ENCODE results near the gene CEP350.

Gene CEP350

DNA sequence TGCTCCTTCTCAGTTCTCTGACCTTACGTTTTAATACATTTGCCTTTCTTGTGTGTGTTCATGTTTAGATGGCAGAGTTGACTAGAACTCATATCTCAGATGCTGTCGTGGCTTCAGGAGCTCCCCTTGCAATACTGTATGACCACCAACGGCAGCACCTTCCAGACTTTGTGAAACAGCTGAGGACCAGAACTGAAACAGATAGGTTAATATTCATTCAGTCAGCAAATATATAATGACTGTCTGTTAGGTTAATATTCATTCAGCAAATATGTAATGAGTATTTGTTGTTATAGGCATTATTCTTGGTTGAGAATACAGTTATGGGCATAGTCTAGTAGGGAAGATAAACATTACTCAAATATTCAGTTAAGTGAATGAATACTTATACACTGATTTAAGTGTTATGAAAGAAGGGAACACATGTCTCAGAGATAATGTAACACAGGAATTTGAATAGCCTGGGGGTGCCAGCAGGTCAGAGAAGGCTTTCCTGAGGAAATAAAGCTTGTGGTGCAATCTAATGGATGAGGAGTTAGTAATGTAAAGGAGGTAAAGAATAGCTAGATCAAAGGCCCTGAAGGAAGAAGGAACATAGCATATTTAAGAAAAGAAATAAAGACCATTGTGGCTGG lies 88.5 kb downstream of the CEP350 start:
- TF ChIP-seq CTCF (IDR thresholded peaks at IDR 0.05; ENCODE audit: low read depth, low read length) = no peak
- no peak overlapping the region for H3K4me3 ChIP-seq (ENCODE audit: low read depth, low read length)

DNA sequence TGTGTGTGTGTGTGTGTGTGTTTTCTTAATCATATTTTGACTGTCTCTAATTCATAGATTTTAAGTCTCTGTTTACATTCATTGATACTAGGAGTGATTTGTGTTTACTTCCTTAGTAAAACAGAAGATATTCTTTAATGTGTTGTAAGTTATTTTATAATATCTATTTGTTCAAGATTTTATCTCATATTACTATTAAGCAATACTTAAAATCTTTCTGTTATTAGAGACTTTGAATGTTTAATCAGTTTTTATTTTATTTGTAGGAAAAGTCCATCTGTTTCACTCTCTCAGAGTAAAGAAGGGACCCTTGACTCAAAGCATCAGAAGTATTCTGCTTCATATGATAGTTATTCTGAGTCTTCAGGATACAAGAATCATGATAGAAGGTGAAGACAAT lies 89.2 kb downstream of the CEP350 start:
- H3K4me3 ChIP-seq (ENCODE audit: low read depth, low read length) = no peak overlapping the region

GRCh38 chr1:180046674-180047073 lies 92.1 kb downstream of the CEP350 start:
- no peak overlapping the region for H3K4me3 ChIP-seq (ENCODE audit: low read depth, low read length)
- no peak for TF ChIP-seq CTCF (IDR thresholded peaks at IDR 0.05; ENCODE audit: low read depth, low read length)

More for the DNA sequence above, 89.2 kb downstream of the CEP350 start:
- no peak for TF ChIP-seq CTCF (IDR thresholded peaks at IDR 0.05; ENCODE audit: low read depth, low read length)

GRCh38 chr1:180053594-180054567 lies 99.3 kb downstream of the CEP350 start:
- no peak for TF ChIP-seq CTCF (IDR thresholded peaks at IDR 0.05; ENCODE audit: low read depth, low read length)
- no peak overlapping the region for H3K4me3 ChIP-seq (ENCODE audit: low read depth, low read length)

DNA sequence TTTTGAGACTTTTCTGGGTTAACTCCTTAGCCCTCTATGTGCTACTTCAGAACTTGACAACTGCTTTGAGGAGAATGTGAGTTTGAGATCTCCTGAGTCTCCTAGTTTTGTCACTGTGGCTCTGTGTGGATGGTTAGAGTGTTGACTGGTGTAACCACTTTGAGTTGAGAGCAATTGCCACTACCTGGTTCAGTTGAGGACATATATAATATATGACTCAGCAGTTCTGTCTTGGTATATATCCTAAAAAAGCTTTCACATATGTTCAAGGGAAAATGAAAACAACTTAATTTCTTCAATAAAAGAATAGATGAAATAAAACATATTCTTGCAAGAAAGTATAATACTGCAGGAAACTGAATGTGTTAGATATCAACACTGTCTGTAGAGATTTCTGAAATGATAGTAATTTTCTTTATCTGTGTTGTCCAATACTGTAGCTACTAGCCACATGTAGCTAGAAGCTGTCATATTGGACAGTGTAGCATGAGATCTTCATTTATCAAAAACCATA lies 103.3 kb downstream of the CEP350 start:
- no peak for TF ChIP-seq CTCF (IDR thresholded peaks at IDR 0.05; ENCODE audit: low read depth, low read length)
- no peak overlapping the region for H3K4me3 ChIP-seq (ENCODE audit: low read depth, low read length)

DNA sequence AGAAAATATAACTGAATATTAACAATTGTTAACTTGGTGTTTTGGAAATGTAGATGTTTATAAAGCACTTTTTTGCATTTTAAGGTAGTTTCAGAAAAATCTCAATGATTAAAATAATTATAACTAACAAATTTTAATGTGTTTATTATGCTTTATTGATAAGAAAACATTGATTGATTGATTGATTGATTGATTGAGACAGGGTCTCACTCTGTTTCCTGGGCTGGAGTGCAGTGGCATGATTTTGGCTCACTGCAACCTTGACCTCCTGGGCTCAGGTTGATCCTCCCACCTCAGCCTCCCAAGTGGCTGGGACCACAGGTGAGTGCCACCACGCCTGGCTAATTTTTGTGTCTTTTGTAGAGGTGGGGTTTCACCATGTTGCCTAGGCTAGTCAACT lies 106.4 kb downstream of the CEP350 start:
- no peak for TF ChIP-seq CTCF (IDR thresholded peaks at IDR 0.05; ENCODE audit: low read depth, low read length)
- no peak overlapping the region for H3K4me3 ChIP-seq (ENCODE audit: low read depth, low read length)
